IPS-20b (cell line): Measurements from ENCODE around the gene FST.

Experiments used
- H3K27ac ChIP-seq: one replicate; pipeline ENCODE4 v1.5.1; 2013; ENCODE audit warnings: low read length
- H3K27me3 ChIP-seq: 2 replicates; pipeline ENCODE4 v1.6.1; 2013; ENCODE audit warnings: mild to moderate bottlenecking, low read length, inconsistent platforms; ENCODE audit not compliant: insufficient read depth
- H3K36me3 ChIP-seq: 2 replicates; pipeline ENCODE4 v1.6.1; 2013; ENCODE audit warnings: low read depth, mild to moderate bottlenecking, inconsistent platforms, low read length, moderate library complexity; ENCODE audit not compliant: insufficient read depth
- H3K4me1 ChIP-seq: 2 replicates; pipeline ENCODE4 v1.6.1; 2013; ENCODE audit warnings: mild to moderate bottlenecking, control low read depth, inconsistent platforms, low read length, moderate library complexity; ENCODE audit not compliant: insufficient read depth
- H3K4me3 ChIP-seq: 2 replicates; pipeline ENCODE4 v1.5.1; 2013; ENCODE audit warnings: mild to moderate bottlenecking, low read length, inconsistent platforms
- H3K9ac ChIP-seq: 2 replicates; pipeline ENCODE4 v1.6.1; 2013; ENCODE audit warnings: low read depth, mild to moderate bottlenecking, inconsistent platforms, low read length, moderate library complexity
- H3K9me3 ChIP-seq: 2 replicates; pipeline ENCODE4 v1.6.1; 2013; ENCODE audit warnings: mild to moderate bottlenecking, low read depth, low read length, inconsistent platforms; ENCODE audit not compliant: insufficient read depth

Gene FST

DNA sequence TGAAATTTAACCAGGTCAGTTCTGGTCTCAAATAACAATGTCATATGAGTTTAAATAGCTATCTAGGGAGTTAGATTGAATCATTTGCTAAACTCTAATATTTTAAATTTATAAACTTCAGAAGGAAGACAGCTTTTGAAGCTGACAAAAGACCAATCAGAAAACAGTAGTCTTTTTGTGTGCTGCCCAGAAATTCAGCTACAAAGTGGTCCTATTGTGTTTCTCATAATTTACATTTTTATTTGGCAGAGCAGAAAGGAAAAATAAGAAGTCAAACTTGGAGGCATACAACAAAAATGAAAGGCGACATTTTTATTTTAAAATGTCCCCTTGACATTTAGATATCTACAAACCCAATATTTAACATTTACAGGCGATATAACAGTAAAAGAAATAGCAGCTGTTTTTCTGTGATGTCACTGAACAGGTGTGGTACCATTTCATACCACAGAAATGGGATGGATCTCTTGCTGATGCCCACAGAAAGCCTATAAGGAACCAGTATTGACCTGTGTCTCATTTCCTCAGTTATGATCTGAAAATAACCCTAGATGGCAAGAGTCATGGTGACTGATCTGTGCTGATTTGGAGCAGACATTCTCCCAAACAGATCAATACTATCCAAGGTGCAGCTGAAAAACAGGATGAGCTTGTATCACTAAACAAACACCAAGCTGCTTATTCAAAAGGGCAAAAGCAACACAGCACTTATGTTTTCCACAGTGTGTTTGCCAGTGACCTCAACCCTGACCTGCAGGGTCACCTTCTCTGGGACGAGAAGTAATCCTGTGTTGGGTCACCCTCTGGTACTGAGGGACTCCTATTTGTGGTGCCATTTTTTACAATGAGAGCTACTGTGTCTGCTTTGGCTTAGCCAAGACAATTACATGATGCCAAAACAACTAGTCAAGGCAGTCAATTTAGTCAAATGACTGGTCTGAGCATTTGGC lies 3.6 kb upstream of the FST start:
- Histone ChIP-seq H3K9ac (no peak overlapping the region), H3K27ac (no peak overlapping the region), H3K9me3 (no peaks in the 10 kb centered on the region), H3K27me3 (peaks cover 11% of the 10 kb centered on the region; the same call in 1 of the 2 replicates), H3K4me1 (peaks cover 4% of the 10 kb centered on the region; the same call in 1 of the 2 replicates), H3K36me3 (no peaks in the 10 kb centered on the region), H3K4me3 (no peak overlapping the region)

DNA sequence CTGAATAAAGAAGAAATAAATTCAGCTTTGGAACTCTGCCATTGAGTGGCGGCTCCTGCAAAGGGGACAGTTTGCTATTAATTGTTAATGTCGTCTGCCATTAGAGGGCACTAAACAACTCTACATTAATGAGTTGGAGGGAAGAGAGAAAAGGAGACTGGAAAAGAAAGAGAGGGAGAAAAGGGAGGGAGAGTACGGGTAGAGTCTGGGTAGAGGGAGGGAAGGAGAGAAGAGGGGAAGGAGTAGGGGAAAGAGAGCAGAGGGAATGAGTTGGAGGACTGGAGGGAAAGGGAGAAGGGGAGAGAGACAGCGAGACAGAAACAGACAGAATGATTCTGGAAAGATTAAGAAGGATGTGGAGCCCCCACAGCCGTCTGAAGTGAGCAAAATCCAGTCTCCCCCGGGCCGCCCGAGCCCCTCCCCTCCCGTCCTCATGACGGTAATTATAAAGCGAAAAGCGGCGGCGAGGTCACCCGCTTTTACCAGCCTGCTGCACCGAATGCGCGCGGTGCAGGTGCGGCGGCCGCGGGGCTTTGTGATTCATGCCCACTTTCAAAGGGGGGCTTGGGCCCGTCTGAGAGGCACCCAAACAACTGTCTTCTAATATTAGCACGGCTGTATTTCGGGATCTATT lies 1.9 kb upstream of the FST start:
- Histone ChIP-seq H3K9ac (peak overlapping the region; percentile 63; the same call in 1 of the 2 replicates), H3K4me1 (peaks cover 8% of the 10 kb centered on the region; the same call in 1 of the 2 replicates), H3K9me3 (no peaks in the 10 kb centered on the region), H3K27ac (no peak overlapping the region), H3K36me3 (peaks cover 7% of the 10 kb centered on the region), H3K27me3 (peaks cover 14% of the 10 kb centered on the region; the same call in 1 of the 2 replicates), H3K4me3 (peak overlapping the region; percentile 90)

DNA sequence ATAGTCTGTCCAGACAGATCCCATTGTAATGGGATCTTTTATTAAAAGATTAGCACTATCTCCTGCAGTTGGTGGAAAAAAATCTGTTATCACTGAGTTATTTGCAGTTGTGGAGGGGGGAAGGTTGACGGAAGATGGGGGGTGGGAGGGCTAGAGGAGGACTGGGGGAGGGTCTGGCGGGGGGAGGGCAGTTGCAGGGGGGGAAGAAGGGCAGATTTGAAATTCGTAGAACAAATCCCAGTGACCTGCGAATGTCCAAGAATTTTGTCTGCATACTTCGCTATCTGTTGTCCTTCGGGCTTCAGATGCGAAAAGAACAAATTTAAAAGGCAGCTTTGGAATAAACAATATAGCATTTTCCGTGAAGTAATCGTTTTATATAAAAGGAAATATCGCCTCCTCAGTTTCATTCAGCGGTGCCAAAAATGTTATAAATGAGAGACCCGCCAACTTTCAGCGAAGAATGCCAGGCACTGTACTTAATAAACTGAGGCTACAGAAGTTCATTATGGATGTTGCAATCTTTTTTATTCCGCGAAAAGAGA lies 1.3 kb upstream of the FST start:
- peaks cover 13% of the 10 kb centered on the region for H3K36me3 ChIP-seq
- H3K9ac ChIP-seq = peak overlapping the region; percentile 85
- H3K27ac ChIP-seq = no peak overlapping the region
- H3K9me3 ChIP-seq = no peaks in the 10 kb centered on the region
- H3K27me3 ChIP-seq = peaks cover 14% of the 10 kb centered on the region; the same call in 1 of the 2 replicates
- H3K4me1 ChIP-seq = peaks cover 8% of the 10 kb centered on the region; the same call in 1 of the 2 replicates
- H3K4me3 ChIP-seq = peak overlapping the region; percentile 90

DNA sequence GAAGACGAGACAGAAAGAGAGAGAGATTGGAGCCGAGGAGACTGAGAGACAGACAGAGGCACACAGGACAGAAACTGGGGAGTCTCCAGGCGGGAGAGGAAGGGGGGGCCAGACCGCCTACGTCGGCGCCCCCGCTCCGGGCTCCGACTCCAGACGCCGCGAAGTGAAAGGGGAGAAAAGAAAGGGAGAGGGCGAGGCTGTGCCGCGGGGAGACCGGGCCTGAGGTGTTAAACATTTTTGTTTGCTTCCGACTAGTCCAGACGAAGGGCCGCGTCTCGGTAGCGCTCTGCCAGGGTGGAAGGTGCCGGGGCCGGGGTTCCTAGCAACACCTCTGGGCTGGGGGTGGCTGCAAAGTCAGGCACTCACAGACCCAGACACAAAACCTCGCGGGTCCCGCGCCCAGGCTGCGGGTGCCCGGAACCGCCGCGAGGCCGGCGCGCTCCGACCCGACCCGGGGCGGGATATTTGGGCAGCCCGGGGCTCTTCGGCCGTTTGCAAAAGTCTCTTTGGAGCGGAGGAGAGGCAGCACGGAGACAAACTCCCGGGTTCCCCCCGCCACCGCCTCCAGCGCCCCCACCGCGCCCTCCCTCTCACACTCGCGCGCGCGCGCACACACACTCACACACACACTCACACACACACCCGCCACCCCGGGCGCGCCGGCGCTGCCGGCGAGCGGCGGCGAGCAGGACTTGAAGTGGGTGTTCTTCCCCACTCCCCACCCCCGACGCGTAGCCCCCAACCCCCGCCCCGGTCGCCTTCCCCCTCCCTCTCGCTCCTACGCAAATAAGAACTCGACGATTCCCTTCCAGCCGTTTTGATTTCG lies 626 bp upstream of the FST start:
- peak overlapping the region; percentile 90 for H3K4me3 ChIP-seq
- no peaks in the 10 kb centered on the region for H3K9me3 ChIP-seq
- peaks cover 14% of the 10 kb centered on the region; the same call in 1 of the 2 replicates for H3K27me3 ChIP-seq
- no peak overlapping the region for H3K27ac ChIP-seq
- peaks cover 8% of the 10 kb centered on the region; the same call in 1 of the 2 replicates for H3K4me1 ChIP-seq
- peaks cover 20% of the 10 kb centered on the region for H3K36me3 ChIP-seq
- H3K9ac ChIP-seq = peak overlapping the region; percentile 85

DNA sequence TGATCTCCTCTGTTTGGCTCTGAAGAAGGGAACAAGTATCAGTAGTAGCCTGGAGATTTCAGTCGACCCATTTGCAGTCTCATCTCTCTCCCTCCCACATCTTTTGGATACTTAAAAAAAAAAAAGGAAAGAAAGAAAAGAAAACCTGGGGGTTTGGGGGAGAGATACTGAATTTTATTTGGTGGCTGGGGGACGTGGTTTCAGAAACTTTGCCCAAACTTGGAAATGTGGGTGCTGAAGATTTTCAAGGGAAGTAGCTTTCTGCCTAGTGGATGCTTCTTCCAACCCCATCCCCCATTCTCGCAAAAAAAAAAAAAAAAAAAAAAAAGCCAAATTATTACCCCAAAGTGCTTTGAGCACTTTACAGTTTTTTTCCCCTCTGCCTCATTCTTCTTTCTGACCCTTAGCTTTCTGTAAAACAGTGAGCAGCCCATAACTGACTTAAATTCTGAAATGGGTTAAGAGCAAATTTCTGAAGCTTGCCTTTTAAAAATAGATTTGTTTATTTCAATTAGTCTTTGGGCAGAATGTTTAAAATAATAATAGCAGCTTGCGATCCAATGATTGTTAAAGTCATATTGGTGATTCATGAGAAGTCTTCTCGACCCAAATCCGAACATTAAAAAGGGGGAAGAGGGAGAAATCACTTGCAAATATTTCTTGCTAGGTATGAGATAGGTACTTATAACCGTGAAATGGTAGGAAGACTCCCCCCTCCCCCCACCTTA lies 894 bp downstream of the FST start:
- peaks cover 14% of the 10 kb centered on the region; the same call in 1 of the 2 replicates for H3K27me3 ChIP-seq
- no peaks in the 10 kb centered on the region for H3K9me3 ChIP-seq
- peak overlapping the region; percentile 90 for H3K4me3 ChIP-seq
- H3K4me1 ChIP-seq = peaks cover 8% of the 10 kb centered on the region; the same call in 1 of the 2 replicates
- no peak overlapping the region for H3K27ac ChIP-seq
- peak overlapping the region; percentile 78 for H3K9ac ChIP-seq
- peaks cover 35% of the 10 kb centered on the region for H3K36me3 ChIP-seq

DNA sequence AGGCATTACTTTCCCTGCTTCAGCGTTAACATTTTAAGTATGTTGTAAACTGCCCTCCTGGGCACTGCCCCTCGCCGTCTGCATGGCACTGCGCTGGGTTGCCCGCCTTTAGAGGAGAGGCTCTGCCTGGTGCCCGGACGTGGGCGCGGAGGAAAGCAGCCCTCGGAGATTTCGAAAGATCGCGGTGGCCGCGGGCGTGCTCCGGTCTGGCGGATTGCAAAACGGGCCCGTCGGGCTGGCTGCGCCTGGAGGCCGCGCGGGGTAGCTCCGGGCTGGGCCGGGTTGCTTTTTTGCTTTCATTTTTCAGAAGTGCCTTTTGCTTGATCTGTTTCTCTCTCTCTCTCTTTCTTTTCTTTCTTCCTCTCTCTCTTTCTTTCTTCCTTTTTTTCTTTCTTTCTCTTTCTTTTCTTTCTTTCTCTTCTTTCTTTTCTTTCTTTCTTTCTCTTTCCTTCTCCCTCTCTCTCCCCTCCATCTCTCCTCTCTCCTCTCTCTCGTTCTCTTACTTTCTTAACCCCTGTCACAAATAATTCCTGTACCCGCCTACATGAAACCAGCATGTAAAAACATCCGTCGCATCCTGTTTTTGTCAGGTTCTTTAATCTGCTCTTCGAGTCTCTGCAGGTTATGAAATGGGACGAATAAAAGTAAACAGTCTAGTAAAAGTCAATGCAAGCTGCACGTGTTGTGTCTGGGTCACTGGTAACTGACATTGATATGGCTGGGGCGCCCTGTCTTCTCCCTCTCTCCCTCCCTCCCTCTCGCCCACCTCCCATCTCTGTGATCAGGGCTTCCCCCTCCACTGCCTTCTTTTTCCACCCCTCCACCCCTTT lies 1.7 kb downstream of the FST start:
- Histone ChIP-seq H3K27ac (no peak overlapping the region), H3K9me3 (no peaks in the 10 kb centered on the region), H3K4me1 (peaks cover 8% of the 10 kb centered on the region; the same call in 1 of the 2 replicates), H3K9ac (peak overlapping the region; percentile 78), H3K36me3 (peaks cover 39% of the 10 kb centered on the region), H3K27me3 (peaks cover 14% of the 10 kb centered on the region; the same call in 1 of the 2 replicates), H3K4me3 (peak overlapping the region; percentile 90)

DNA sequence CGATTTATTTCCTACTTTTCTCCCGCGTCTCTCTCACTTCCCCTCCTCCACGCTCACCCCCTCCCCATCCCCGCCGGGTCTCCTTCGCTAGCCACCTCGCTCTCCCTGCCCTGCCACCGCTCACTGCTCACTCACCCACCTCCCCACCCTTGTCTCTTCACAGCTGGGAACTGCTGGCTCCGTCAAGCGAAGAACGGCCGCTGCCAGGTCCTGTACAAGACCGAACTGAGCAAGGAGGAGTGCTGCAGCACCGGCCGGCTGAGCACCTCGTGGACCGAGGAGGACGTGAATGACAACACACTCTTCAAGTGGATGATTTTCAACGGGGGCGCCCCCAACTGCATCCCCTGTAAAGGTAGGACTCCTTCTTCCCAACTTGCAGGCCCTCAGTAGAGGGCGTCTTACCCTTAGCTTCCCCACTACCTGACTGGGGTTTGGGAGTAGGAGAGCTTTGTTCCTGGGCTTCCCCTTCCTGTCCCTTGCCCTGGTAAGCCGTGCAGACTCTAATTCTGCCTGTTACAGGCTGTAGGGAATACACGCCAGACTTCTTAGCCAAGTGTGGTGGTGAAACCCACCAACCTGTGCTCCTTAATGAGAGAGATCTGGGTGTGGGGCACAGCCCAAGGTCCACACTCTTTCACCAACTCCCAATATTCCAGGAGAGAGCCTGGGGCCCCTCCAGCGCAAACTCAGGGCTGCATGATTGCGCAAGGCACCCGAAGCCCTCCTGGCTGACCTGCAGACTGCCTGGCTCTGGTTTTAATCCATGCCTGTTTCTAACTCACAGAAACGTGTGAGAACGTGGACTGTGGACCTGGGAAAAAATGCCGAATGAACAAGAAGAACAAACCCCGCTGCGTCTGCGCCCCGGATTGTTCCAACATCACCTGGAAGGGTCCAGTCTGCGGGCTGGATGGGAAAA lies 2.5 kb downstream of the FST start:
- Histone ChIP-seq H3K9me3 (no peaks in the 10 kb centered on the region), H3K4me3 (peak overlapping the region; percentile 90), H3K4me1 (peaks cover 7% of the 10 kb centered on the region; the same call in 1 of the 2 replicates), H3K36me3 (peaks cover 39% of the 10 kb centered on the region), H3K27me3 (peaks cover 14% of the 10 kb centered on the region; the same call in 1 of the 2 replicates), H3K27ac (no peak overlapping the region), H3K9ac (peak overlapping the region; percentile 78)

DNA sequence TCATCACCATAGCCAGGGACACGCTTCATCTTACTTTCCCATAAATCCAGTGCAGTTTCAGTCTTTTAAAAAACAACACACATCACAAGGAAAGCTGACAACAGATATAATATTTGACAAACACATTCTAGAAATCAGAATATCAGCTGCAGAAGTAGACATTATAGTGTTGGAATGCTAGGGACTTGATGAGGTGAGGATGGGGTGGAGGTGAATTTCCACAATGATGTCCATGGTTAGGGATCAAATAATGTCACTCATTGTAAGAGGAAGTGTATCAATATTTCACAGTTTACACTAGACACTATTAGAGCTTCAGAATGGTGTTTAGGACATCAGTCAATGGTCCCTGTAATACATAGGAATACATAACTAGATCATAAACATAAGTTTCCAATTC lies 7.0 kb downstream of the FST start:
- H3K9me3 ChIP-seq = no peaks in the 10 kb centered on the region
- H3K4me1 ChIP-seq = peaks cover 5% of the 10 kb centered on the region; the same call in 1 of the 2 replicates
- no peaks in the 10 kb centered on the region for H3K27me3 ChIP-seq
- H3K36me3 ChIP-seq = peaks cover 39% of the 10 kb centered on the region
- no peak overlapping the region for H3K9ac ChIP-seq
- no peak overlapping the region for H3K27ac ChIP-seq
- no peak overlapping the region for H3K4me3 ChIP-seq

DNA sequence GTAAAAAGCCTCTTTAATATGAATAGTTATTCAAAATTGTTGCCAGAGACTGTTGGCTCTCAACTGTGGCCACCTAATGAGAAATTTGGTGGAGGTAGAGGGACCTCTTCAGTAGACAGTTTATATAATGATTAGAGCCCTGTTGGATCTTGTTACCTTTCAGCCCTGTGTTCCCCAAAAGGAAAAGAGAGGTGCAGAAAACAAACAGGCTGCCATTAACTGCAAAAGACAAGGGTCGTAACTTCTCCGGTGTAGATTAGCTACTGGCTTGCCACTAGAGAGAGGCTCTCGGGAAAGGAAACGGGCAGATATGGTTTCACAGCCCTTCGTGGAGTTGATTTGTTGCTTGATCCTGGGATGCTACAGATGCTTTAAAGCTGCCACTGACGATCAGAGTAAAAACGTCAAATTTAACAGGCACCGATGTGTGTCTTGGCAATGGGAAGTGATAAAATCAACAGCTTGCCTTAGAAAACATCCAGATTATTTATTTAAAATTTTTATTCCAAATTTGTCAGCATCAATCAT lies 7.8 kb downstream of the FST start:
- Histone ChIP-seq H3K4me1 (peaks cover 2% of the 10 kb centered on the region; the same call in 1 of the 2 replicates), H3K9me3 (no peaks in the 10 kb centered on the region), H3K9ac (no peak overlapping the region), H3K27ac (no peak overlapping the region), H3K36me3 (peaks cover 34% of the 10 kb centered on the region), H3K27me3 (no peaks in the 10 kb centered on the region), H3K4me3 (no peak overlapping the region)
